Activated CD8-positive, alpha-beta memory T cell treated with anti-CD3 and anti-CD28 coated beads for 36 hours (primary cell): ENCODE results near the gene PRIM1. TPM values are rescaled to one million over a fixed set of nuclear protein-coding genes. Genes with fewer than 3 reads are reported as not detected.
"Not testable (repeated sequence)": the region's sequence is repeated elsewhere in the genome, so short reads cannot be mapped to it uniquely, and the experiment has no call there.

ENCODE experiments used
- CTCF ChIA-PET: fragments of 350-600 bp; sonication (Branson Sonifier 250); formaldehyde crosslinking; loops from one replicate; lab custom pipeline; 2021; ENCODE audit warnings: antibody characterized with exemption; lab: Charles Lee
- POLR2A ChIA-PET: fragments of 350-600 bp; sonication (Branson Sonifier 250); formaldehyde crosslinking; loops from one replicate; lab custom pipeline; 2021; ENCODE audit warnings: antibody characterized with exemption; lab: Charles Lee
- total RNA-seq, 2 experiments: library from RNA; stranded (reverse); gene quantifications; one replicate each; pipeline ENCODE4 v1.2.3, GENCODE V29; 2021

PRIM1 gene
- total RNA-seq, 2 experiments from 2014 or later: 78.0 to 85.9 TPM

- POLR2A ChIA-PET: no interaction called here
These were observed 11.9 kb upstream of the PRIM1 start for GRCh38 chr12:56763753-56764657.

GRCh38 chr12:56761812-56762211 lies 9.7 kb upstream of the PRIM1 start:
- CTCF ChIA-PET: interaction anchor here (1.3 to 1.6 kb wide), 2 partner anchors 226 to 239 kb away, joined by 4 read pairs; no protein-coding TSS in a partner anchor
- POLR2A ChIA-PET: interaction anchor here (0.7 kb wide), 1 partner anchor 351 kb away, joined by 17 read pairs; no protein-coding TSS in a partner anchor

More at GRCh38 chr12:56763753-56764657, 11.9 kb upstream of the PRIM1 start:
- CTCF ChIA-PET: interaction anchor here (1.1 kb wide), 1 partner anchor 238 kb away, joined by 4 read pairs; no protein-coding TSS in a partner anchor

- POLR2A ChIA-PET: no interaction called here
- CTCF ChIA-PET: interaction anchor here (0.7 to 1.4 kb wide), 2 partner anchors 9 to 41 kb away, joined by 3 to 4 read pairs; no protein-coding TSS in a partner anchor
These were observed 8.3 kb upstream of the PRIM1 start for GRCh38 chr12:56760460-56760859.

GRCh38 chr12:56759263-56759908 lies 7.3 kb upstream of the PRIM1 start:
- CTCF ChIA-PET: interaction anchor here (0.7 to 3.3 kb wide), 3 partner anchors 10 to 244 kb away, joined by 3 to 15 read pairs (median 4); no protein-coding TSS in a partner anchor
- POLR2A ChIA-PET: no interaction called here

- CTCF ChIA-PET: interaction anchor here (0.8 to 3.3 kb wide), 5 partner anchors 11 to 424 kb away, joined by 3 to 15 read pairs (median 4); no protein-coding TSS in a partner anchor
- POLR2A ChIA-PET: no interaction called here
These were observed 6.7 kb upstream of the PRIM1 start for GRCh38 chr12:56758728-56759262.

- POLR2A ChIA-PET: not testable (repeated sequence)
- CTCF ChIA-PET: interaction anchor here (0.5 to 3.3 kb wide), 9 partner anchors 10 to 425 kb away, joined by 3 to 15 read pairs (median 3); no protein-coding TSS in a partner anchor
These were observed 5.8 kb upstream of the PRIM1 start for GRCh38 chr12:56757971-56758370.

- ChIA-PET CTCF (interaction anchor here (0.6 to 1.8 kb wide), 5 partner anchors 77 to 278 kb away, joined by 3 to 7 read pairs (median 3); no protein-coding TSS in a partner anchor), POLR2A (no interaction called here)
These were observed 1.4 kb upstream of the PRIM1 start for GRCh38 chr12:56753566-56753965.

GRCh38 chr12:56750596-56750995 lies 1.5 kb downstream of the PRIM1 start:
- CTCF ChIA-PET, POLR2A ChIA-PET: not testable (repeated sequence)

GRCh38 chr12:56749853-56750252 lies 2.3 kb downstream of the PRIM1 start:
- POLR2A ChIA-PET: no interaction called here
- CTCF ChIA-PET: interaction anchor here (0.9 to 1.1 kb wide), 2 partner anchors 20 to 256 kb away, joined by 3 read pairs; no protein-coding TSS in a partner anchor

GRCh38 chr12:56749359-56749758 lies 2.8 kb downstream of the PRIM1 start:
- ChIA-PET CTCF (interaction anchor here (0.6 to 1.1 kb wide), 3 partner anchors 19 to 412 kb away, joined by 3 read pairs; no protein-coding TSS in a partner anchor), POLR2A (no interaction called here)

- ChIA-PET CTCF (no interaction called here), POLR2A (no interaction called here)
These were observed 23.8 kb downstream of the PRIM1 start for GRCh38 chr12:56728139-56728861.

- CTCF ChIA-PET: interaction anchor here (0.6 to 1.1 kb wide), 4 partner anchors 8 to 276 kb away, joined by 3 to 4 read pairs (median 3); partner anchors contain the start of gene PTGES3
- POLR2A ChIA-PET: interaction anchor here (1.2 to 1.8 kb wide), 6 partner anchors 10 to 97 kb away, joined by 5 to 30 read pairs (median 8); partner anchors contain the start of genes ATP5F1B, PRIM1 and PTGES3
These were observed 25.9 kb downstream of the PRIM1 start for GRCh38 chr12:56726196-56726675.

- CTCF ChIA-PET: interaction anchor here (0.6 to 1.1 kb wide), 3 partner anchors 40 to 276 kb away, joined by 3 read pairs; no protein-coding TSS in a partner anchor
- POLR2A ChIA-PET: interaction anchor here (0.6 to 1.8 kb wide), 11 partner anchors 9 to 354 kb away, joined by 3 to 30 read pairs (median 5); partner anchors contain the start of genes ATP5F1B, PRIM1 and PTGES3
These were observed 26.4 kb downstream of the PRIM1 start for GRCh38 chr12:56725723-56726102.

GRCh38 chr12:56724972-56725722 lies 27.0 kb downstream of the PRIM1 start, which contains the start of gene NACA:
TSS of gene NACA (minus strand) at chr12:56725299. CDS start at chr12:56724521, 778 bp downstream.
- POLR2A ChIA-PET: interaction anchor here (0.5 to 1.8 kb wide), 12 partner anchors 9 to 730 kb away, joined by 3 to 30 read pairs (median 5); partner anchors contain the start of genes ATP5F1B, INHBE, PRIM1 and PTGES3
- CTCF ChIA-PET: interaction anchor here (0.6 to 1.1 kb wide), 3 partner anchors 39 to 277 kb away, joined by 3 read pairs; no protein-coding TSS in a partner anchor

- CTCF ChIA-PET: no interaction called here
- POLR2A ChIA-PET: interaction anchor here (1.3 to 2.2 kb wide), 4 partner anchors 36 to 96 kb away, joined by 9 to 30 read pairs (median 12); partner anchors contain the start of gene PTGES3
These were observed 27.5 kb downstream of the PRIM1 start for GRCh38 chr12:56724701-56724971.

- ChIA-PET POLR2A (interaction anchor here (2.1 to 2.2 kb wide), 2 partner anchors 36 to 39 kb away, joined by 9 to 14 read pairs; partner anchors contain the start of gene PTGES3), CTCF (no interaction called here)
These were observed 28.0 kb downstream of the PRIM1 start for GRCh38 chr12:56723889-56724700.
